Muscle of back (tissue), 11 donors: Measurements from ENCODE around the gene ST6GALNAC3. TPM values are rescaled to one million over a fixed set of nuclear protein-coding genes. Genes with fewer than 3 reads are reported as not detected.
"Not testable (repeated sequence)": the region's sequence is repeated elsewhere in the genome, so short reads cannot be mapped to it uniquely, and the experiment has no call there.

Source experiments
- DNase-seq, 3 donors: peaks; one replicate each; pipeline versions ENCODE4 v3.0.0 to v3.0.0-alpha.2; 2013
- polyA plus RNA-seq, 10 donors: library from polyadenylated mRNA; unstranded; fragments of 120-200 nt; gene quantifications; one replicate each; pipeline ENCODE4 v1.2.1, GENCODE V29; 2013; ENCODE audit not compliant: insufficient read length in 10 of 10

The ST6GALNAC3 gene
- polyA plus RNA-seq, 10 donors: 5.0 to 11.0 (median 8.0) TPM

DNA sequence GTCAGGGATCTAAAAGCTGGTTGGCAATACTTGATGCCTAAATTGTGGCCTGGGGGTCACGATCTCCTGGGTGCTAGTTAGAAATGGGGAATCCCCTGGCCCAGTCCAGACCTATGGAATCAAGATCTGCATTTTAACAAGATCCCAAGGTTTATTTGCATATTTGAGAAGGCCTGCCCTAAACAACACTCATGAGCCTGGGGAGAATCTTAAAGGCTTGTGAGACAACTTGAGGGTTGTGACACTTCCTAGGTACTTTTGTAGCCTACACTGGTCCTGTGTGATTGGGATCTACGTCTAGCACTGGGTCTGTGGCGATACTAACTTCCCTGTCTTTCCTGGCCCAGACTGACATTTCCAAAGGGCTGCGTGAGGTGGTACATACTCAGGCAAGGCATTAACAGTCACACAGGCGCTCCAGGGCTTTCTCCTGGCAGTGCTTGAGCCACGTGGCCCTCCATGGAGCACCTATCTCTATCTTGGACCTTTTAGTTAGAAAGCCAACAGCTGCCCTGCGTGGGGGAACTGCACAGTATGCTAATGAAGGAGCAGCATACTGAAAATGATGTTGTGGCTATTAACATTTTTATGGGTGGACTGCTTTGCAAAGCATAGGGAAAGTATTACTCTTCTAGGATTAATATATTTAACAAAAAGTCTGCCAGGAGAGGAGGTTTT, 263.1 kb downstream of the ST6GALNAC3 start:
- peak in 1 of 3 donors; percentile 32 for DNase-seq

DNA sequence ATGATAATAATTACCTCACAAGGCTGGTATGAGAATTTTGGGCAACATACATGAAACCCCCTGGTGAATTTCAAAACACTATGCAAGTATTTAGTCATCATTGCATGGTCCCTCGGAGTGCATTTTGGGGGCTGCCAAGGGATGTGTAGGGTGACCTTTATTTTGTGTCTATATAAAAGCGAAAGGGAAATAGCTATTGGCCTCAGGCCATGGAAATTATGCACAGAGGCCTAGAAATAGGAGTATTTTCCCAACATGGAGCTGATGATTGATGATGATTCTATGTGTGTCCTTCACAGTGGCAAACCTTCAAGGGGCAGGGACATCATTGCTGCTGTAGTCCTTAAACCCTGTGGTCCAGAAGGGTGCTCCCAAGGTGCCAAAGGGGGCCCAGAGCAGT, 265.5 kb downstream of the ST6GALNAC3 start:
- DNase-seq: peak in 1 of 3 donors; percentile 43

DNA sequence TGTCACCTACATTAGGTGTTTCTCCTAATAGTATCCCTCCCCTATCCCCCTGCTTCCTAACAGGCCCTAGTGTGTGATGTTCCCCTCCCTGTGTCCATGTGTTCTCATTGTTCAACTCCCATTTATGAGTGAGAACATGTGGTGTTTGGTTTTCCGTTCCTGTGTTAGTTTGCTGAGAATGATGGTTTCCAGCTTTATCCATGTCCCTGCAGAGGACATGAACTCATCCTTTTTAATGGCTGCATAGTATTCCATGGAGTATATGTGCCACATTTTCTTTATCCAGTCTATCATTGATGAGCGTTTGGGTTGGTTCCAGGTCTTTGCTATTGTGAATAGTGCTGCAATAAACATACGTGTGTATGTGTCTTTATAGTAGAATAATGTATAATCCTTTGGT, 267.3 kb downstream of the ST6GALNAC3 start:
- not testable (repeated sequence) for DNase-seq

DNA sequence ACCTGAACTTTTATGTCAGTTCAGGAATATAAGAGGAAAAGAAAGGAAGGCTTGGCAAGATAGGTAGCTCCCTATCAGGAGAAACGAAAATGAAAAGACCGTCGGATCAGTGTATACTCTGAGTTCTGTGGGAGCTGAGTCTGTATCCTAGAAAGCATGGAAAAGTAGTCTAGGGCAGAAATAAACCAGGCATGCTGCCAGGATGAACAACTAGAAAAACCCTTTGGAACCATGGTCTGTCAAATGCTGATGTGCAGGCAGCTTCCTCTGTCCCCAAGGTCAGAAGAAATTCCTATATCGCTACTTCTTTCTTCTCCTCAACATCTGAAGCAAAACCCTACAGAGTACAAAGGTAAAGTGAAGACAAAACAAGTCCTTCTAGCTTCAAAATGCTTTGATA, 268.8 kb downstream of the ST6GALNAC3 start:
- DNase-seq: peak in 1 of 3 donors; percentile 39

DNA sequence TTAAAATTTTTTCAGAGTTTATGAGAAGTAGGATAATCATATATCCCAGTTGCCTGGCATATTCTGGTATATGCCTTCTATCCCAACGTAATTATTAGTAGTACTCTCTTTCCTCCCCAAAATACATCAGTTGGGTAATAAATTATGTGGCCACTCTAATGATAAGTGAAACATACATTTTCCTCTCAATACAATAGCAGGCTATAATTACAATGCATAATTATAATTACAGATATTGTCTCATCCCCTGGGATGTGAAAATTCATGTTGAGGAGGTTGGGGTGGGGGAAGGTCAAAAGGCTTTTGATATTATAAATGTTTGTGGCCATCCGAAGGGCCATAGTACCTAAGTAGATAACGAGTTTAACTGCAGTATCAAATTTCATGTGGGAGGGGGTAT, 277.1 kb downstream of the ST6GALNAC3 start:
- no peak for DNase-seq

DNA sequence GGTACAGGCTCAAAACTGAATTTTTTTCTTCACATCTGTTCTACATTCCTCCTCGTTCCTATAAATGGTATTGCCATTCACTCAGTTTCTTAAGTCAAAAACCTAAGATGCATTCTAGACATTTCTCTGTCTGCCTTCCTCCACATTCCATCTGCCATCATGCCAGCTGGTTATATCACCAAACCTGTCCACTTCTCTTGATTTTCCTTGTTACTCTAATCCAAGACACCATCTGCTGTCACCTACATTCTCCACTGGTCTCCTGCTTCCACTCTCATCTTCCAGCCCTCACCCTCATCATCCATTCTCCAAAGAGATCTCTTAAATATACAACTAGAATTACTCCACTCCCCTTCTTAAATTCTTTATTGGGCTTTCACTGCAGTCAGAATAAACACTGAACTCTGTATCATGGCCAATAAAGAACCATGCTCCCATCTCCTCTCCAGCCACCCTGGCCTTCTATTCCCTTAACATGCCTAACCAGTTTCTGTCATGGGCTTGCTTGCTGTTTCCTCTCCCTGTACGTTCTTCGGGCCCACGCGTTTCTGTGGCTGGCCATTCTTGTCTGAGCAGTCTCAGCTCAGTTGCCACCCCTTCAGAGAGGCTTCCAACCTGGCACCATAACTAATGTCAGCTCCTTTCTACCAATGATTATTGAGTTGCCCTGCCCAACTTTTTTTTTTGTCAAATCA, 278.3 kb downstream of the ST6GALNAC3 start:
- DNase-seq: no peak

DNA sequence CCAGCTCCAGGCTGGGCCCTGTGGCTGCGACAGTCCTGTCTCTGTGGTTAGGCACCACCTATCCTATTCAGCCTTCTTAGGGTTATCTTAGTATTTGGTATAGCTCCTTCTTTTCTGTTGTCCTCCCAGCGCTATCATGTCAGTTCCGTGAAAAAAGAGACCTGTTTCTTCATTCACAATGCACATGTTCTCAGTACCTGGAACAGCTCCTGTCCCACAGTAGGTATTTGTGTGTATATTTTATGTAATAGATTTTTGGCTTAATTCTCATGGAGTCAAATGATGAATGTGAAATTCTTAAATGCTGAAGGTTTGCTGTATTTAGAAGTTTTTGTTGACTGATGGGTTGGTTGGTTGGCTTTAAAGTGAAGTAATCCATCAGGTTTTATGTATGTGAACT, 279.7 kb downstream of the ST6GALNAC3 start:
- DNase-seq: no peak

DNA sequence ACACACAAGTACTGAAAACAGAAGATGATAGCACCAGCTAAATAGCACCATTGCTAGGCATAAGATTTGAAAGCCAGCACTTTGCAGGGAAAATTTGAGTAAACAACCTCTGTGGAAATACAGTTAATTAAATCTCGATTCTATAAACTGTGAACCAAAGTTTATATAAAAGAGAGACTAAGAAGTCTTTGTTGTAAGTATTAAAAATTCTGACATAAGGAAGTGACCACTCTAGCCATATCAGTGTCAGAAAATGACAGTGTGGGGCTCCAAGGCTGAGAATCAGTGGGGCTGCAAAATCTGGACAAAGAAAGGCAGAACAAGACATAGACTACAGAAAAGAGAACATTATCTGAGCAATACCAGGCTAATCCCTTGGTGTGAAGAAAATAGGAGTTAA, 292.2 kb downstream of the ST6GALNAC3 start:
- no peak for DNase-seq

DNA sequence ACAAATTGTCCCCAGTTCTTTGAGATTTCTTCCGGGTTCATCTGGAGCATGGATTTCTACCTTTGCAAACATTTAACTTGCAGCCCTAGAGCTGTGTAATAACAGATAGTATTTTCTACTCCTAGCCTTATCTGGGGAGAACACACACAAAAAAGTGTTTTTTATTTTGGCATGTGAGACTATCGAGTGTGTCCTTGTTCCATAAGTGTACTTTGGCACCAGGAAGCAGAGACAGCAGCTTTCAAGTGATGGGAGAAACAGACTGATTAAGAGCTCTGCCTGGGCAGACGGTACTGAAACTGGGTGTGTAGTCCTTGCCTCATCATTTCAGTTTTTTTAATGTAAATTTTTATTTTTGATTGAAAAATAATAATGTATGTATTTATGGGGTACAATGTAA, 297.4 kb downstream of the ST6GALNAC3 start:
- DNase-seq: no peak

DNA sequence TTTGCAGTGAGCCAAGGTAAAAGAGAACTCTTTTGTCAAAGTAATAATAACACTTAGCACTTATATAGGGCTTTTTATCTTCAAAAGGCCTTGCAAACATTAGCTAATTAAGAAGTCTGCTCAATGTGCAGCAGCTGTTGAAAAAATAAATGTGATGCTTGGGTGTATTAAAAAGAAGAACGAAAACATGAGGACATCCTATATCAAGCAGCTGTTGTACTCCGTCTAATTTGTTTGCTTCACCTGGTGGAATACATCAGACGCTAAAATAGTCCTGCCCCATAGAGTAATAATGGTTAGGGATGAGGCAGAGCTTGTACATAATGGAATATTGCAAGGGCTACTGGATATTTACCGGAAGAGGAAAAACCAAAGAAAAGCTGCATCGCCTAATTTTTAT, 299.5 kb downstream of the ST6GALNAC3 start:
- peak; percentile 9 to 43 (median 27) for DNase-seq

DNA sequence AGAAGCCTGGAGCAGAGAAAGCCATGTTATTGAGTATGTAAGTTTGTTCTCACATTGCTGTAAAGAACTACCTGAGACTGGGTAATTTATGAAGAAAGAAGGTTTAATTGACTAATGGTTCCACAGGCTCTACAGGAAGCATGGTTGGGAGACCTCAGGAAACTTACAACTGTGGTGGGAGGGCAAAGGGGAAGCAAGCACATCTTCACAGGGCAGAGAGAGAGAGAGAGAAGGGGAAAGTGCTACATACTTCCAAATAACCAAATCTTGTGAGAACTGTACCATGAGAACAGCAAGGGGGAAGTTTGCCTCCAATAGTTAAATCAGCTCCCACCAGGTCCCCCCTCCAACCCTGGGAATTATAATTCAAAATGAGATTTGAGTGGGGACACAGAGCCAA, 302.7 kb downstream of the ST6GALNAC3 start:
- no peak for DNase-seq

DNA sequence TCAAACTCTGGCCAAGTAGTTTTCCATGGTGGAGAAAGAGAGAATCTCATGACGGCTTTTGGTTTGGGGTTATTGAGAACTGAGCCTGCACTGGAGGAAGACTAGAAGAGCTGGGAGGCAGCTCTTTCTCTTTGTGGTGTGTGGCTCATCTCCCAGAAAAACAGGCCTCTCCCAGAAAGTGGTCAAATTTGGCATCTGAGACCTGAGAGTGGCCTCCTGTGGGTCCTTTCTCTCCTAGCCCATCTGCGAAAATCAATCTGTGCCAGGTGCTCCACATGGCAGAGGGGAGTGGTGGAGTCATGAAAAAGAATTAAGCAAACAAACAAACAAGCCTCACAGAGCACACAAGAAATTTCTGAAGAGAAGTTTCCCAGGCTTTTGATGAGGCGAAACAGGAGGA, 305.0 kb downstream of the ST6GALNAC3 start:
- DNase-seq: no peak

DNA sequence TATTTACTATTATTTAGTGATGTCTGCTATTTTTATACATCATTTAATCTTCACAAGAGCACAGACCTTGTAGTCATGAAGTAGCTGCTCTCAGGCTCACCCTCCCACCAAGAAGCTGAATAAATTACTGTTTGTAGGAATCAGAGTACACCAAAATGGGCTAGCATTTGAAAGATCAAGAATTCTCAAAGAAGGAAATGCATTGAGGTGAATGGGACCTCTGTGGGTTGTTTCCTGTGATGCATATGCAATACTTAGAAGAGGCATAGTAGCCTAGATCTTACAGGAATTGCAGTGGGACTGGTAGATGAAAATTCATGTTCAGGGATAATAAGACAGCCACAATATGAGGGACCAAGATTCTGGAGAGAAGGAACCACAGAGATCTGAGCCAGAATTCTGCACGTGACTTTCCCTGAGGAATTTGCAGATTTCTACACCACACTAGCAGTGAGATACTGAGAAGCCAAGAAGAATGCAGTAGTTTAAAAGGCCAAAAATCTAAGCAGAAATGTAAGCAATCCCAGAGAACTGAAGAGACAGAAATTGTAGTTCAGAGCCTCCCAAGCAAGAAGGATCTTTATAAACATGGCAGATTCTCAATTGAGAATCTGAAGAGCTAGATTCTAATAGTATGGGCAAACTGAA, 307.0 kb downstream of the ST6GALNAC3 start:
- DNase-seq: peak; percentile 24 to 80 (median 36)

DNA sequence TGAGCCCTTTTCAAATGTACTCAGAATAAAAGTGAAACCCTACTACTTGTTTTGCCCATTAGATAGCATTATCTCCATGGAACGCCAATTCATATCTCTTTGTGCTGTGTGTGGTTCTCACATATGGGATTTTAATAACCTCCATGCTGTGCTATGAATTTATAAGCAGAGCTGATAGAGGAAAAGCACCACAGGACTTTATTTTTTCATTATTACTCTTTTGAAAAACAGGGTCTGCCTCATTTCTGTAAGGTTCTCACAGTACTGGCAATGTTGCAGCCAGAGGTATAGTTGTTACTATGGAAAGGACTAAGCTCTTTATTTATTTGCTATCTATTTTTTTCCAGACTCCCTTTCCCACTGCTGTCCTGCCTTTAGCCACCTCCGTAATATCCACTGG, 313.7 kb downstream of the ST6GALNAC3 start:
- DNase-seq: no peak

DNA sequence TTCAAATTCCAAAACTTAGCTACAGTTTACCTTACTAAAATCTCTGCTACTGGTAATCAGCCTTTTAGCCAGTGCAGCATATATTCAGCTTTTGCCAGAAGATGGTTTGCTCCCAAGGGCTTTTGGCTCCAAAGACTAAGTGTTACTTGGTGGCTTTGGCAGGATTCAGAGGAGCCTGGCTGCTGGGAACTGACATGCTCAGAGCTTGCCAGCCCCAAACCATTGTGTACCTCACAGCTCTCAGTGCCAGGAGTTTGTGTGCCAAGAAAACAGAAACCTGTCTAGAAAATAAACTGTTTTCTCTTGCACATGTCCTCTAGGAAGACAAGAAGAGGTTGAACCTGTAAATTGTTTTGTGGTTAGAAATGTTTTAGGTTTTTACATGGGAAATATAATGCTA, 315.9 kb downstream of the ST6GALNAC3 start:
- DNase-seq: no peak

DNA sequence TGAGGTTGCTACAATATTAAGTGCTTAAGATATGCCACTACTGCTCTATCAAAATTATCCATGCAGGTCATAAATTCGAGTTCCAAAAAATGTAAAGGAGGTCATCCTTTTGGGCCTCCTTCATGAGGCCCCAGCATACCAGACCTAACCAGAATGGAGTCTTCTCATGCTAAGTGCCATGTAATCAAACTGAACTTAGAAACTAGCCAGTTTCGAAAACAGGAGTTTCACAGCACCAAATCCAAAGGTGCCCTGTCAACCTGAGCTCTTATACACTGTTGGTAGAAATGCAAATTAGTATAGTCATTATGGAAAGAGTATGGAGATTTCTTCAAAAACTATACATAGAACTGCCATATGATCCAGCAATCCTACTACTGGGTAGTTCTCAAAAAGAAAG, 320.5 kb downstream of the ST6GALNAC3 start:
- no peak for DNase-seq

DNA sequence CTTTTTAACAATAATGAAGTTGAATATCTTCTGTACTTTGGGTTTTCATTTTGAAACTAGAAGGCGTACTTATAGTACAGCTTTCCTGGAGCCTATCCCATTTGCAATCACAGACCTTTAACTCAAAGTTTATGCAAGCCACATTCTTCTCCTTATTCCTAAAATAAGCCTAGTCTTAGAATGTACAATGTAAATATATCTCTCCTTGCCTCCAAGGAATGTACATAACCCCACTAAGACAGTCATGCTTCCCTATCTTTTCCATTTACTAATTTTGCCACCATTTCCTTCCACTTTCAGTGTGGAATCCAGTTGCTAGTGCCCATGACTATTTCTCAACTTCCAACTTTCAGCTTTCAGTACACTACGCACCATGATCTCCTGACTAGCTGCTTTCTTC, 327.6 kb downstream of the ST6GALNAC3 start:
- no peak for DNase-seq

DNA sequence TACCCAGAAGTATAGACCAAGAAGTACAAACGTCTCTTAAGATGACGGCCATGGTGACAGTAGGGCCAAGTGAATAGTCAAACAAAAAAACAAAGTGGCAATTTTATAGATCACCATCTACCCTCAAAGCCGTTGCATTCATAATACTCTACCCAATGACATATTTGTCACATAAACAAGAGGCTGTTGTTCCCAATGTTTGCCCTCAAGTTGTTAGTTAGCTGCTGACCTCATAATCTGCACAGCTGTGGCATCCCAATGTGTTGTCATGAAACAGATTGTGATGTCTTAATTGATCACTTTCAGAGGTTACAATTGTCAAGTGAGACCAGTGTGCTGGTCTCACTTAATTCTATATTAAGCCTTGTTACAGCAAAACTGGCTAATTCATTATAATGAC, 333.8 kb downstream of the ST6GALNAC3 start:
- DNase-seq: no peak

DNA sequence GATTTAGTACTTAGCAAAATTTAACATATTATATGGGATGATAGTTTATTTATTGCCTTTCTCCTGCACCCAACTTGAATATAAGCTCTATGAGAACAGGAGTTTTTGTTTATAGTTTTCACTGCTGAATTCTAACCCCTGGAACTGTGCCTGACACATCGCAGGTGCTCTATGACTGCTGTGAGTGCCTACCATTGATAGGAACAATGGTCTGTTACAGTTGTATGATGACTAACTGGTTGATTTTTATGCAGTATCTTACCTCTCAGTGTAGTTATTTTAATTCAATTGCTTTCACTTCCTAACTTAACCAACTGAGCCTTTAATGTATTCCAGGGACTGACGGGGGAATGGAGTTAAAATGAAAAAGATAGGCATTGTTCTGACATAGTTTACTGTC, 336.0 kb downstream of the ST6GALNAC3 start:
- DNase-seq: no peak

DNA sequence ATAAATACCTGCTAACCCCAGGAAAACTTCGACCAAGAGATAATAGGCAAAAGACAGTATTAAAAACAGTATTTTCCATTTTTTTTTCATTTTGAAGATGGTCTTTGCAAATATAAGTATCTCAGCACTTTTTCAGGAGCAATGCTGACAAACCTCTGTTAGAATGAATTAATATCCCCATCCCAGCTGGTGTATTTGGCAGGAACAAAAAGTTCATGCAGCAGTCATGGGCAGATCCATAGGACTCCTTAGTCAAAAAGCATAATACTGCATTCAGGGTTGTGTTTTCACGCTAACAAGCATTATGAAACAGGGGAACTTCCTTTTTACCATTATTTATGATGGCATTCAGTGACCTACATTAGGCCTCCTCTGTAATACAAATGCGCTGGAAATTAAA, 344.0 kb downstream of the ST6GALNAC3 start:
- DNase-seq: peak; percentile 27 to 74 (median 31)

DNA sequence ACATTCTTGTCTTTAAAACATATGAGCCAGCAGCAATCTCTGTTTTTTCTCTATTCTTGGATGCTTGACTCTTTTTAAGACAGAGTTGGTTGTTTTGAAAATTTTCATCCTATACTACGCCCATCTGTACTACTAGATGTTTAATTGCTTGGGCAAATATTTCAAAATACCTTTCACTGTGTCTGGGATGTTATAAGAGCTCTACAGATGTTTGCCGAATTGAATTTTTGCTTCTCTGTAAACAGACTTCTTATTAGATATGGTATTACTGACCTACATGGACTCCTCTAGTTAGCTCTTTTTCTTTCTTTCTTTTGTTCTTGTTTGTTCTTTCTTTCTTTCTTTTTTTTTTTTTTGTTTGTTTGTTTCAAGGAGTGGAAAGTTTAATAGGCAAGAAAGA, 345.1 kb downstream of the ST6GALNAC3 start:
- DNase-seq: peak in 1 of 3 donors; percentile 13

DNA sequence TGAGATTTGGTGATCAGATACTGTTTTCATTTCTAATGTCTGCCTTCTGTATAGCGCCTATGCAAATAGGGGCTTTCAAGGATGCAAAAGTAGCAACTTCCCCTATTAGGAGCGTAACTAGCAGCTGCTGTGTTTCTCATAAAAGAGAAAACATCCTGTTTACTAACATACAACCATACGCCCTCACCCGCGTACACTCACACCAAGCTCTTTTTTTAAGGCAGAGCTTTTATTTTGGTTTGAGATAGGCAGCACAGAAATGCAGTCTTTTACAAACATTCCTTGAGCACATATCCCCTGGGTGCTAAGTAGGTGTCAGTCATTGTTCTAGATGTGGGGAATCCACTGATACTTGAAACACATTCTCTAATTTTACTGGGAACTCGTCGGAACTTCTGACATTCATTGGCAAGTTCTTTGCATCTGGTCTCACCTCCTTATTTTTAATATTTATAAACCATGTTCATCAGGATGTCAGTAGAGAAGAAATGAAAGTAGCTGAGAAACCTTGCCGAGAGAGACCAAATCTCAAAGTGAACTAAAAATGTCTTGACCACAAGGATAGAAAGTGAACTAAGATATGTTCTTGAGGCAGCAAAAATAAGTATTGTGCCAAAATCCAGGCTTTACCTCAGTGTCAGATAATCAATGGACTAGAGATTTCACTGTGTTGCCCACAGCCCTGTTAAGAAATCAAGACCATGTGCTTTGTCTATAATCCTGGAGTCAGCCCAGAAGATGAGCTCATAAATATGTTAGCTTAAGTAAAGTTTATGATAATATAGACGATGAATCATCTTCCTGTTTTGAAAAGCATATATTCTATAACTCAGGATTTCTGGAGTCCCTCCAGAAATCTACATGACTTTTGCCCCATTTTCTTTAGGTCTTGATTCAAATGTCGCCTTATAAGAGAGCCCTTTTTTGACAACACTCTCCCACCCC, 350.9 kb downstream of the ST6GALNAC3 start:
- DNase-seq: peak; percentile 41 to 82 (median 80)
